Measurements from ENCODE around the gene PARVA. TPM values are rescaled to one million over a fixed set of nuclear protein-coding genes. Genes with fewer than 3 reads are reported as not detected.

The PARVA gene
- total and polyA plus RNA-seq, 2 of the 8 experiments (the other 6 are each of a cell fraction or from before 2014, with no cell fraction given) = 3.1 to 13.5 TPM

DNA sequence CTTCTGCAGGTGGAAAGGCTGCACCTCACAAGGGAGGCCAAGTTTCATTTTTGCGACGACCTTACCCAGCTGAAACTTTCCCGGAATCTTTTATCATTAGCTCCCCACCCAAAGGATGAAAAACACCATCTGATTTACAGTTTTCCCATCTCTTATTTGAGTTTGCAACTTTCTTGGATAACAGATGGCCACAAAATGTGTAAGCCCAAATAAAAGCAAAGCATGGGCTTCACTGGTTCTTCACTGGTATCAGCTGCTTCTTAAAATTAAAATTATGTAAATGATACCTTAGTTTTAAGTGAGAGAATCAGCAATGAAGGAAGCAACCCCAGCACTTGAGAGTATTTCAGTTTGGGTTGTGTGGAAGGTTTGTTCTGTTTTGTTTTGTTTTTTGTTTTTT lies 55.8 kb downstream of the PARVA start:
- H3K23ac ChIP-seq (ENCODE audit: insufficient read length) = no peak overlapping the region
- ChIA-PET CTCF (ENCODE audit: partially characterized antibody) (interaction anchor here (0.6 to 1.6 kb wide), 4 partner anchors 21 to 146 kb away, joined by 3 to 5 read pairs (median 4); no protein-coding TSS in a partner anchor), POLR2A (ENCODE audit: partially characterized antibody) (interaction anchor here (0.6 kb wide), 1 partner anchor 1147 kb away, joined by 3 read pairs; no protein-coding TSS in a partner anchor)
- no peak overlapping the region for H3K56ac ChIP-seq (replicated peaks; ENCODE audit: insufficient read length, low read depth, low read length)
- H3K79me2 ChIP-seq (ENCODE audit: control insufficient read depth in 1 of 2, insufficient read depth in 2 of 2, low read length in 2 of 2) = no peaks in the 10 kb centered on the region
- H4K8ac ChIP-seq (ENCODE audit: extremely low read depth, insufficient read depth, low read length) = no peak overlapping the region
- no peak overlapping the region for H2BK20ac ChIP-seq (ENCODE audit: low read length)
- H4K20me1 ChIP-seq (replicated peaks in 1 of 2; ENCODE audit: control insufficient read depth in 1 of 2, insufficient read depth in 2 of 2, low read length in 2 of 2) = no peaks in the 10 kb centered on the region
- H2BK12ac ChIP-seq (ENCODE audit: low read depth, low read length) = no peak overlapping the region
- H3K36me3 ChIP-seq (ENCODE audit: control insufficient read depth in 2 of 4, insufficient read depth in 4 of 4, low read length in 3 of 4) = no peaks in the 10 kb centered on the region
- no peak overlapping the region for H3K27ac ChIP-seq (ENCODE audit: low read depth, low read length)
- H3K4me2 ChIP-seq (ENCODE audit: insufficient read depth in 1 of 2, low read depth in 2 of 2, low read length in 2 of 2) = no peak overlapping the region
- 100% methylated on average over 3 of the region's 3 CpGs; no CpG with 5 or more reads in 1 of the 2 experiments for WGBS, 2 experiments (ENCODE audit: extremely low coverage in 1 of 2, insufficient coverage in 1 of 2, insufficient read length in 1 of 2, insufficient replicate concordance in 2 of 2, low coverage in 1 of 2, low lambda C conversion rate in 2 of 2, missing lambda C conversion rate in 1 of 2)
- DNase-seq (ENCODE audit: low read depth in 1 of 2, low spot score in 2 of 2) (no peak), FAIRE-seq (no peak)
- H4K91ac ChIP-seq (replicated peaks; ENCODE audit: insufficient read length, low read length) = no peak overlapping the region
- H3K14ac ChIP-seq (ENCODE audit: insufficient read length) = no peak overlapping the region
- no peaks in the 10 kb centered on the region; the same call in 1 of the 2 replicates for H3K23me2 ChIP-seq (ENCODE audit: low read depth, low read length)
- no peak overlapping the region for H3K4ac ChIP-seq (replicated peaks; ENCODE audit: insufficient read length, low read depth, low read length)
- no peaks in the 10 kb centered on the region for H3K9me3 ChIP-seq (ENCODE audit: insufficient read depth in 2 of 2, low read depth in 1 of 2, low read length in 1 of 2)
- H2BK120ac ChIP-seq (replicated peaks; ENCODE audit: low read depth, low read length) = no peak overlapping the region
- no peak overlapping the region for H3K9ac ChIP-seq (replicated peaks in 1 of 4; ENCODE audit: extremely low read depth in 1 of 4, low read depth in 3 of 4, low read length in 3 of 4)
- no peak overlapping the region for H3K4me3 ChIP-seq (ENCODE audit: extremely low read depth in 1 of 4, insufficient read depth in 2 of 4, low read depth in 3 of 4, low read length in 4 of 4)
- H2BK5ac ChIP-seq (ENCODE audit: low read depth, low read length) = no peak overlapping the region
- no peaks in the 10 kb centered on the region for H3K27me3 ChIP-seq (replicated peaks in 1 of 4; ENCODE audit: control insufficient read depth in 3 of 4, extremely low read depth in 1 of 4, insufficient read depth in 3 of 4, low read length in 3 of 4)
- TF ChIP-seq JUND (IDR thresholded peaks at IDR 0.05; ENCODE audit: low read length) = no peak
- no peak for TF ChIP-seq SIRT6 (IDR thresholded peaks at IDR 0.05; ENCODE audit: low read length)
- H2AK5ac ChIP-seq (ENCODE audit: low read depth, low read length) = no peak overlapping the region
- no peak overlapping the region for H2AFZ ChIP-seq (ENCODE audit: low read length)
- H3K18ac ChIP-seq (ENCODE audit: extremely low read depth, low read length) = no peak overlapping the region
- H3K4me1 ChIP-seq (replicated peaks in 1 of 4; ENCODE audit: control insufficient read depth in 3 of 4, insufficient read depth in 4 of 4, low read length in 3 of 4) = 0 out of 7 replicates have a peak, but pooled peaks cover 0 to 3% (median under 1%) of the 10 kb centered on the region in 4 experiments
- H4K5ac ChIP-seq (ENCODE audit: insufficient read length, low read depth, low read length) = no peak overlapping the region
- no peaks in the 10 kb centered on the region for H3K79me1 ChIP-seq (ENCODE audit: low read depth, low read length)
- no peak overlapping the region for H2BK15ac ChIP-seq (ENCODE audit: low read length)

All from H1 (cell line).